HEK293T (cell line): Measurements from ENCODE around the gene CTTNBP2.

Source experiments
- CTCF ChIA-PET: fragments of 350-600 bp; formaldehyde crosslinking; extraction: SDS; loops from one replicate; lab custom pipeline; 2021; ENCODE audit warnings: antibody characterized with exemption, inconsistent platforms; lab: Yijun Ruan, JAX
- POLR2A ChIA-PET: fragments of 350-600 bp; formaldehyde crosslinking; extraction: SDS; loops from one replicate; lab custom pipeline; 2020; ENCODE audit warnings: antibody characterized with exemption, inconsistent platforms; lab: Yijun Ruan, JAX
- DNase-seq: peaks from one replicate; pipeline ENCODE4 v3.0.0; 2012; ENCODE audit warnings: mixed read lengths; ENCODE audit errors: extremely low spot score
- ARNT ChIP-seq: fragments of 450-650 bp; IDR thresholded peaks from 2 replicates; pipeline ENCODE4 v1.6.1; 2017; ENCODE audit warnings: mild to moderate bottlenecking
- BHLHE40 ChIP-seq: fragments of 450-650 bp; IDR thresholded peaks from 2 replicates; pipeline ENCODE4 v1.6.1; 2016; ENCODE audit warnings: mild to moderate bottlenecking, moderate library complexity, borderline replicate concordance
- CTBP1 ChIP-seq: fragments of 450-650 bp; IDR thresholded peaks from 2 replicates; pipeline ENCODE4 v1.6.1; 2016; ENCODE audit warnings: borderline replicate concordance
- ELF4 ChIP-seq: fragments of 450-650 bp; IDR thresholded peaks from 2 replicates; pipeline ENCODE4 v1.6.1; 2017; ENCODE audit warnings: antibody characterized with exemption
- FOXA1 ChIP-seq: fragments of 450-650 bp; IDR thresholded peaks from 2 replicates; pipeline ENCODE4 v1.6.1; 2016; ENCODE audit warnings: mild to moderate bottlenecking
- FOXK2 ChIP-seq: fragments of 450-650 bp; IDR thresholded peaks from 2 replicates; pipeline ENCODE4 v1.6.1; 2016; ENCODE audit warnings: mild to moderate bottlenecking
- FOXM1 ChIP-seq: fragments of 450-650 bp; IDR thresholded peaks from 2 replicates; pipeline ENCODE4 v1.6.1; 2017; ENCODE audit warnings: mild to moderate bottlenecking, borderline replicate concordance
- HDGF ChIP-seq: fragments of 450-650 bp; IDR thresholded peaks from 2 replicates; pipeline ENCODE4 v1.6.1; 2017; ENCODE audit warnings: antibody characterized with exemption, borderline replicate concordance
- L3MBTL2 ChIP-seq: fragments of 450-650 bp; conservative IDR thresholded peaks from 2 replicates; pipeline ENCODE4 v1.6.1; 2016; ENCODE audit warnings: mild to moderate bottlenecking
- LEF1 ChIP-seq: fragments of 450-650 bp; IDR thresholded peaks from 2 replicates; pipeline ENCODE4 v1.6.1; 2017; ENCODE audit warnings: mild to moderate bottlenecking, borderline replicate concordance
- NFRKB ChIP-seq: fragments of 450-650 bp; IDR thresholded peaks from 2 replicates; pipeline ENCODE4 v1.6.1; 2016; ENCODE audit warnings: mild to moderate bottlenecking, moderate library complexity
- PKNOX1 ChIP-seq: fragments of 450-650 bp; IDR thresholded peaks from 2 replicates; pipeline ENCODE4 v1.6.1; 2016
- SP1 ChIP-seq: fragments of 450-650 bp; IDR thresholded peaks from 2 replicates; pipeline ENCODE4 v1.6.1; 2017
- SUZ12 ChIP-seq: fragments of 450-650 bp; IDR thresholded peaks from 2 replicates; pipeline ENCODE4 v1.6.1; 2016; ENCODE audit warnings: mild to moderate bottlenecking
- TARDBP ChIP-seq: fragments of 450-650 bp; IDR thresholded peaks from 2 replicates; pipeline ENCODE4 v1.6.1; 2016
- ZNF384 ChIP-seq: fragments of 450-650 bp; IDR thresholded peaks from 2 replicates; pipeline ENCODE4 v1.6.1; 2016

CTTNBP2 gene

GRCh38 chr7:117808910-117809705, 64.1 kb downstream of the CTTNBP2 start:
- DNase-seq, result no peak
- CTCF ChIA-PET, result no interaction called here

GRCh38 chr7:117808341-117808757, 64.9 kb downstream of the CTTNBP2 start:
- CTCF ChIA-PET, result no interaction called here
- DNase-seq, result no peak
- POLR2A ChIA-PET, result no interaction called here
- no peak for TF ChIP-seq L3MBTL2
- TF ChIP-seq PKNOX1, result no peak
- TF ChIP-seq LEF1, result no peak
- TF ChIP-seq ARNT, result no peak
- TF ChIP-seq FOXA1, result no peak
- no peak for TF ChIP-seq ELF4
- TF ChIP-seq HDGF, result no peak

More at GRCh38 chr7:117808910-117809705, 64.1 kb downstream of the CTTNBP2 start:
- no peak for TF ChIP-seq FOXM1
- TF ChIP-seq ARNT, result no peak
- TF ChIP-seq FOXA1, result no peak
- TF ChIP-seq HDGF, result no peak
- no peak for TF ChIP-seq LEF1
- TF ChIP-seq PKNOX1, result no peak
- TF ChIP-seq ELF4, result no peak
- no peak for TF ChIP-seq BHLHE40
- no peak for TF ChIP-seq SP1
- no peak for TF ChIP-seq TARDBP
- TF ChIP-seq L3MBTL2, result no peak
- TF ChIP-seq NFRKB, result no peak
- POLR2A ChIA-PET, result no interaction called here

GRCh38 chr7:117807676-117808075, 65.6 kb downstream of the CTTNBP2 start:
- no peak for DNase-seq
- TF ChIP-seq CTBP1 (no peak), FOXM1 (no peak), SP1 (no peak), SUZ12 (no peak), HDGF (no peak), FOXK2 (no peak), TARDBP (no peak), ZNF384 (no peak), PKNOX1 (no peak), ARNT (no peak), FOXA1 (no peak)
- CTCF ChIA-PET, result no interaction called here
- POLR2A ChIA-PET, result no interaction called here

GRCh38 chr7:117806011-117806410, 67.2 kb downstream of the CTTNBP2 start:
- POLR2A ChIA-PET, result no interaction called here
- no peak for DNase-seq
- TF ChIP-seq PKNOX1 (no peak), ELF4 (no peak), FOXK2 (no peak), ARNT (no peak), LEF1 (no peak), HDGF (no peak), ZNF384 (no peak), L3MBTL2 (no peak), NFRKB (no peak), BHLHE40 (no peak), TARDBP (no peak), SUZ12 (no peak), CTBP1 (no peak), FOXM1 (no peak), SP1 (no peak), FOXA1 (no peak)
- CTCF ChIA-PET, result no interaction called here

- DNase-seq, result no peak
- CTCF ChIA-PET, result no interaction called here
- POLR2A ChIA-PET, result no interaction called here
- TF ChIP-seq ZNF384 (no peak), SP1 (no peak)
Observed at GRCh38 chr7:117805241-117805640, 68.0 kb downstream of the CTTNBP2 start.

- ChIA-PET CTCF (no interaction called here), POLR2A (no interaction called here)
- TF ChIP-seq SUZ12 (no peak), FOXK2 (no peak), BHLHE40 (no peak), NFRKB (no peak), L3MBTL2 (no peak), CTBP1 (no peak), FOXA1 (no peak), HDGF (no peak), LEF1 (no peak), ZNF384 (no peak), SP1 (no peak), FOXM1 (no peak), TARDBP (no peak), PKNOX1 (no peak), ELF4 (no peak), ARNT (no peak)
- DNase-seq, result no peak
Observed at GRCh38 chr7:117803476-117803875, 69.8 kb downstream of the CTTNBP2 start.
